ENCODE measurements around the gene STEAP3.

STEAP3 gene

DNA sequence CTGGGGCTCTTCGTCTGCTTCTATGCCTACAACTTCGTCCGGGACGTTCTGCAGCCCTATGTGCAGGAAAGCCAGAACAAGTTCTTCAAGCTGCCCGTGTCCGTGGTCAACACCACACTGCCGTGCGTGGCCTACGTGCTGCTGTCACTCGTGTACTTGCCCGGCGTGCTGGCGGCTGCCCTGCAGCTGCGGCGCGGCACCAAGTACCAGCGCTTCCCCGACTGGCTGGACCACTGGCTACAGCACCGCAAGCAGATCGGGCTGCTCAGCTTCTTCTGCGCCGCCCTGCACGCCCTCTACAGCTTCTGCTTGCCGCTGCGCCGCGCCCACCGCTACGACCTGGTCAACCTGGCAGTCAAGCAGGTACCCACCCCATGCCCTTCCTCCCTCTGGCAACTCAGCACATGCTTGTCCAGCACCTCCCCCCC is 24.2 kb downstream of the STEAP3 start:
- TF ChIP-seq YY1 (IDR thresholded peaks at IDR 0.05; ENCODE audit: insufficient read depth, insufficient read length) (no peak), SUZ12 (IDR thresholded peaks at IDR 0.05; ENCODE audit: extremely low read depth, insufficient read depth, insufficient read length) (no peak), ZNF274 (IDR thresholded peaks at IDR 0.05; ENCODE audit: low read depth, low read length) (no peak)
- H3K9ac ChIP-seq (ENCODE audit: insufficient read length, low read depth): no peak overlapping the region
- H3K27me3 ChIP-seq (ENCODE audit: insufficient read depth, insufficient read length): no peaks in the 10 kb centered on the region
- H3K4me1 ChIP-seq (ENCODE audit: insufficient read depth, insufficient read length): peaks cover 31% of the 10 kb centered on the region
- no peaks in the 10 kb centered on the region for H3K9me3 ChIP-seq (ENCODE audit: insufficient read depth, low read length)
- H3K4me3 ChIP-seq (ENCODE audit: insufficient read length, low read depth): no peak overlapping the region
- no peak for DNase-seq (ENCODE audit: low read depth, low spot score)
- H3K36me3 ChIP-seq (ENCODE audit: insufficient read depth, insufficient read length, low read length): peaks cover 67% of the 10 kb centered on the region

DNA sequence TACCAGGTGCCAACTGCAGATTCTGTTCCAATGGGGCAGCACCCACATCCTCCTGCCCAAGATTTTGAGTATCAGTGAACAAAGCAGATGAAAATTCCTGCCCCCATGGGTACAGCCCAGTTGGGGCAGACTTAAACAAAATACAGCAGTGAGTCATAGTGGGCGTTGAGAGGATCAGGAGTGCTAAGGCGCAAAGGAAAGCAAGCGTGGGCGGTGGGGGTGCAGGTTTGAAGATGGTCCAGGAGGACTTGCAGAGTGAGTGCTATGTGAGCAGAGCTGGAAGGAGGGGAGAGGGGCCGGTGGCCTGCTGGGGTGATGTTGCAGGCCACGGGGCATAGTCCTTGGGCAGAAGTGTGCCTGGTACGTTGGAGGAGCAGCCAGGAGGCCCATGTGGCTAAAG is 24.7 kb downstream of the STEAP3 start:
- no peak for TF ChIP-seq SUZ12 (IDR thresholded peaks at IDR 0.05; ENCODE audit: extremely low read depth, insufficient read depth, insufficient read length)
- TF ChIP-seq ZNF274 (IDR thresholded peaks at IDR 0.05; ENCODE audit: low read depth, low read length): no peak
- no peak for TF ChIP-seq YY1 (IDR thresholded peaks at IDR 0.05; ENCODE audit: insufficient read depth, insufficient read length)
- Histone ChIP-seq H3K9me3 (ENCODE audit: insufficient read depth, low read length) (no peaks in the 10 kb centered on the region), H3K27me3 (ENCODE audit: insufficient read depth, insufficient read length) (no peaks in the 10 kb centered on the region), H3K9ac (ENCODE audit: insufficient read length, low read depth) (peak overlapping the region; percentile 43), H3K36me3 (ENCODE audit: insufficient read depth, insufficient read length, low read length) (peaks cover 67% of the 10 kb centered on the region), H3K4me3 (ENCODE audit: insufficient read length, low read depth) (no peak overlapping the region), H3K4me1 (ENCODE audit: insufficient read depth, insufficient read length) (peaks cover 31% of the 10 kb centered on the region)
- DNase-seq (ENCODE audit: low read depth, low spot score): no peak

DNA sequence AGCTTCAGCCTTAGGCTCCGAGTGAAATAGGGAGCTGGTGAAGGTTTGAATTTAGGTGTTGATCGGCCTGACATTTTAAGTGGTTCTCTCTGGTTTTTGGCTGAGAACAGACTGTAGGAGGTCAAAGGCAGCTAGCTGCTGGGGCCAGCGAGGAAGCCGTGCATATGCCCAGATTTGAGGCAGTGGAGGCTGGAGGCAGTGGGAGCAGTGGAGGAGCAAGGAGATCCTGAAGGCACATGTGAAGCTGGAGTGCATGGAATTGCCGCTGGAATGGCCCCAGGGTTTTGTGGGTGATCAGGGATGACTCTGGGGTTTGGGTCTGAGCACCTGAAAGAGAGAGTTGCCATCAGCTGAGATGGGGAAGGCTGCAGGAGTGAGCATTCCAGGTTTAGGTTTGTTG is 25.1 kb downstream of the STEAP3 start:
- no peaks in the 10 kb centered on the region for H3K9me3 ChIP-seq (ENCODE audit: insufficient read depth, low read length)
- no peak for TF ChIP-seq SUZ12 (IDR thresholded peaks at IDR 0.05; ENCODE audit: extremely low read depth, insufficient read depth, insufficient read length)
- no peak for TF ChIP-seq YY1 (IDR thresholded peaks at IDR 0.05; ENCODE audit: insufficient read depth, insufficient read length)
- no peak for TF ChIP-seq ZNF274 (IDR thresholded peaks at IDR 0.05; ENCODE audit: low read depth, low read length)
- no peak overlapping the region for H3K4me3 ChIP-seq (ENCODE audit: insufficient read length, low read depth)
- H3K4me1 ChIP-seq (ENCODE audit: insufficient read depth, insufficient read length): peaks cover 33% of the 10 kb centered on the region
- peak overlapping the region; percentile 43 for H3K9ac ChIP-seq (ENCODE audit: insufficient read length, low read depth)
- H3K36me3 ChIP-seq (ENCODE audit: insufficient read depth, insufficient read length, low read length): peaks cover 67% of the 10 kb centered on the region
- no peak for DNase-seq (ENCODE audit: low read depth, low spot score)
- no peaks in the 10 kb centered on the region for H3K27me3 ChIP-seq (ENCODE audit: insufficient read depth, insufficient read length)

DNA sequence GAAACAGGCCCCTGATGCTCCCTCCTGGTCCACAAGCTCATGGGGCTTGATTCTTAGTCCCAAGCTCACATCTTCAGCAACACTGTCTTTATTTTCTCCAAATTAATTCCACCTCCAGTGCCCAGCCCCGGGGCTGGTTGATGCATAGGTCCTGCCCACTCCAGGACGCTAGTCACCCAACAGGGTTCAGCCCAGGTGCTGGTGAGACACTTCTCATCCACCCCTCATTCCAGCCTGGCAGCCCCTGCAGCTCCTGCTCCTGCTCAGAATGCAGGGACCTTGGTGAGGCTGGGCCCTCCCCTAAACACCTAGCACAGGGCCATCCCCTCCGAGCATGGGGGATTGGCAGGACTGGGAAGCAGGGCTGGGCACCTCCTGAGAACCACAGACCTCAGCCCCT is 25.7 kb downstream of the STEAP3 start:
- Histone ChIP-seq H3K9ac (ENCODE audit: insufficient read length, low read depth) (peak overlapping the region; percentile 17), H3K4me3 (ENCODE audit: insufficient read length, low read depth) (no peak overlapping the region), H3K9me3 (ENCODE audit: insufficient read depth, low read length) (no peaks in the 10 kb centered on the region), H3K27me3 (ENCODE audit: insufficient read depth, insufficient read length) (no peaks in the 10 kb centered on the region), H3K4me1 (ENCODE audit: insufficient read depth, insufficient read length) (peaks cover 38% of the 10 kb centered on the region), H3K36me3 (ENCODE audit: insufficient read depth, insufficient read length, low read length) (peaks cover 71% of the 10 kb centered on the region)
- no peak for DNase-seq (ENCODE audit: low read depth, low spot score)
- no peak for TF ChIP-seq SUZ12 (IDR thresholded peaks at IDR 0.05; ENCODE audit: extremely low read depth, insufficient read depth, insufficient read length)
- TF ChIP-seq ZNF274 (IDR thresholded peaks at IDR 0.05; ENCODE audit: low read depth, low read length): no peak
- TF ChIP-seq YY1 (IDR thresholded peaks at IDR 0.05; ENCODE audit: insufficient read depth, insufficient read length): no peak

DNA sequence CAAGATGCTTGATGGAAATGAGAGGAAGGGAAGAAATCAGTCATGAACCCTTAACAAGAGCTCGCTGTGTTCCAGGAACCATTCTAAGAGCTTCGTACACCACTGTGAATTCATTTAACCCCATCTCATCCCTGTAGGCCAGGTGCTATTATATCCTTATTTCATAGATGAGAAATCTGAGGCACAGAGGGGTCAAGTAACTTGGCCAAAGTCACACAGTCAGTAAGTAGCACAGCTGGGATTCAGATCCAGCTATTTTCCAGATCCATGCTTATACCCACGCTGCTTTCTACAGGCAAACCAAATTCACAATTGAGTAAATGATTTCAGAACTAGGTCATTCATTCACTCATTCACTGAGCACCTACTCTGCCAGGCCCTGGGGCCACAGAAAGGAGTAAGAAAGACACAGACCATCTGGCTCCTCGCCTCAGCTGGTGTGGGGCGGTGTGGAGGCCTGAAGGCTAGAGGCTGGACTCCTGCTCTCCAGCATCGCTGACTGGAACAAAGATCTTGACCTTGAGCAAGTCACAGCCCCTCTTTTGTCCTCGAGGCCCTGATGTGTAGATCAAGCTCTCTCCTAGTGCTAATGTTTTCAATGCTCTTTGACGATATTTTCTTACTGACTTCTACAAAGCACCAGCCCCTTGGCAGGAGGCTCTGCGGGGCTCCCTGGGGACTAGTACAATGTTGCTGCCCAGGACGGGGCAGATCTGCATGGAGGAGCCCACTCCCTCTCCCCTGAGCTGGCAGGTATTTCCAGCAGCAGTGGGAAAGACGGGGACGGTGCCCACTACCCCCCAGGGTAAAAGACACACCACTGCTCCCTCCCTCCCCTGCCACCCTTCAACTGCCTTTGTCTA is 26.5 kb downstream of the STEAP3 start:
- no peak overlapping the region for H3K4me3 ChIP-seq (ENCODE audit: insufficient read length, low read depth)
- peak overlapping the region; percentile 17 for H3K9ac ChIP-seq (ENCODE audit: insufficient read length, low read depth)
- no peak for TF ChIP-seq ZNF274 (IDR thresholded peaks at IDR 0.05; ENCODE audit: low read depth, low read length)
- no peak for TF ChIP-seq YY1 (IDR thresholded peaks at IDR 0.05; ENCODE audit: insufficient read depth, insufficient read length)
- TF ChIP-seq SUZ12 (IDR thresholded peaks at IDR 0.05; ENCODE audit: extremely low read depth, insufficient read depth, insufficient read length): no peak
- DNase-seq (ENCODE audit: low read depth, low spot score): no peak
- no peaks in the 10 kb centered on the region for H3K27me3 ChIP-seq (ENCODE audit: insufficient read depth, insufficient read length)
- no peaks in the 10 kb centered on the region for H3K9me3 ChIP-seq (ENCODE audit: insufficient read depth, low read length)
- peaks cover 73% of the 10 kb centered on the region for H3K36me3 ChIP-seq (ENCODE audit: insufficient read depth, insufficient read length, low read length)
- peaks cover 45% of the 10 kb centered on the region for H3K4me1 ChIP-seq (ENCODE audit: insufficient read depth, insufficient read length)

DNA sequence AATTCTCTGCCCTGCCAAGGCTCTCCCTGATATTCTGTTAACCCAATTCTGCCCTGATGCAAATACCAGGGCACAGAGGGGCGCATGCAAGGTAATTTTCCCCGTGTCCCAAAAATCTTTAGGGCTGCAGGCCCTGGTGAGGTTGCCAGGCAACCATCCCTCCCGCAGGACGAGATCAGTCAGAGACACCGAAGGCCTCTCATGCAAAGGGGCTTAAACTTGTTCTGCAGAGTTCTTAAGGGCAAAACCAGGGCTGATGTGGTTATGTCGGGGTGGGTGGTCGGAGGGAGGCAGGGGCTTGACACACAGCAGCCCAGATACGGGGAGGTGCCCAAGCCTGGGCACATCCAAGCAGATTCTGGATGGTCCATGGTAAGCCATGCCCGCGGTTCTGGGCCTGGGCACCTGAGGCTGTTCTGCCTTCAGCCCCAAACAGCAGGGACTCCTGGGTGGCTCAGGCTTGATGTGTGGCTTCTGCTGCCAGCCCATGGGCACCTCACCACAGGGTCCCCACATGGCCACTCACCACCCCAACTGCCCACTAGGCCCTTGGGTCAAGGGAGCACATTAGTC is 27.2 kb downstream of the STEAP3 start:
- no peak for DNase-seq (ENCODE audit: low read depth, low spot score)
- Histone ChIP-seq H3K9ac (ENCODE audit: insufficient read length, low read depth) (no peak overlapping the region), H3K4me1 (ENCODE audit: insufficient read depth, insufficient read length) (peaks cover 46% of the 10 kb centered on the region), H3K27me3 (ENCODE audit: insufficient read depth, insufficient read length) (no peaks in the 10 kb centered on the region), H3K4me3 (ENCODE audit: insufficient read length, low read depth) (no peak overlapping the region), H3K36me3 (ENCODE audit: insufficient read depth, insufficient read length, low read length) (peaks cover 67% of the 10 kb centered on the region), H3K9me3 (ENCODE audit: insufficient read depth, low read length) (no peaks in the 10 kb centered on the region)
- no peak for TF ChIP-seq YY1 (IDR thresholded peaks at IDR 0.05; ENCODE audit: insufficient read depth, insufficient read length)
- TF ChIP-seq SUZ12 (IDR thresholded peaks at IDR 0.05; ENCODE audit: extremely low read depth, insufficient read depth, insufficient read length): no peak
- no peak for TF ChIP-seq ZNF274 (IDR thresholded peaks at IDR 0.05; ENCODE audit: low read depth, low read length)

DNA sequence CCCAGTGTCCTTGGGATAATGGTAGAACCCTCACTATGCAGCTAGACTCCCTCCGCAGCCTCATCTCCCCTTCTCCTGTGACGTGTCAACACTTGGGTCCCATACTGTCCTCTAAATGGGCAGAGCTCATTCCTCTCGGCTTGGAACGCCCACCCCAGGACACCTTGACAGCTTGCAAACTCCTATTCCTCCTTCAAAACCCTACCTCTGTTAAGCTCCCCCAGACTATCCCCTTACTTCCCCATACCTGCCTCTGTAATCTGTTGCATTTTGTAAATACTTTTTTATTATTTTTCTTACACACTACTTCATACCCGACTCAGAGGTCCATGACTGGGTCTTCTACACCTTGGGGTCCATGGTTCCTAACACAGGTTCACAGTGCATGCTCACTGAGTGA is 28.0 kb downstream of the STEAP3 start:
- Histone ChIP-seq H3K4me3 (ENCODE audit: insufficient read length, low read depth) (no peak overlapping the region), H3K9ac (ENCODE audit: insufficient read length, low read depth) (no peak overlapping the region), H3K27me3 (ENCODE audit: insufficient read depth, insufficient read length) (no peaks in the 10 kb centered on the region), H3K9me3 (ENCODE audit: insufficient read depth, low read length) (no peaks in the 10 kb centered on the region), H3K36me3 (ENCODE audit: insufficient read depth, insufficient read length, low read length) (peaks cover 64% of the 10 kb centered on the region), H3K4me1 (ENCODE audit: insufficient read depth, insufficient read length) (peaks cover 46% of the 10 kb centered on the region)
- TF ChIP-seq ZNF274 (IDR thresholded peaks at IDR 0.05; ENCODE audit: low read depth, low read length) (no peak), YY1 (IDR thresholded peaks at IDR 0.05; ENCODE audit: insufficient read depth, insufficient read length) (no peak), SUZ12 (IDR thresholded peaks at IDR 0.05; ENCODE audit: extremely low read depth, insufficient read depth, insufficient read length) (no peak)
- DNase-seq (ENCODE audit: low read depth, low spot score): no peak

Data from NT2/D1 (cell line).